H1 (cell line): ENCODE results near the gene SNX25. TPM values are rescaled to one million over a fixed set of nuclear protein-coding genes. Genes with fewer than 3 reads are reported as not detected.

Experiments
- CTCF ChIA-PET: fragments of 300-600 bp; sonication (Branson Sonifier 250); formaldehyde crosslinking; loops from one replicate; lab custom pipeline; 2021; ENCODE audit not compliant: partially characterized antibody; lab: Charles Lee
- POLR2A ChIA-PET: fragments of 300-600 bp; sonication (Branson Sonifier 250); formaldehyde crosslinking; loops from one replicate; lab custom pipeline; 2021; ENCODE audit warnings: inconsistent platforms; ENCODE audit not compliant: partially characterized antibody; lab: Charles Lee
- DNase-seq, 2 experiments: peaks; one replicate each; pipeline versions ENCODE4 v3.0.0 to v3.0.0-alpha.2; 2010 to 2022; ENCODE audit warnings: low spot score in 2 of 2, low read depth in 1 of 2, mixed read lengths in 1 of 2
- FAIRE-seq: peaks from 2 replicates; lab custom pipeline; 2011; peaks lifted over from hg19 to GRCh38; lab: Jason Lieb, UNC
- H2AFZ ChIP-seq: 2 replicates; pipeline ENCODE4 v1.8.1; 2012; ENCODE audit warnings: low read length, inconsistent platforms
- H2AK5ac ChIP-seq: 2 replicates; pipeline ENCODE4 v1.6.1; 2013; ENCODE audit warnings: low read depth, low read length
- H2BK120ac ChIP-seq: replicated peaks from 2 replicates; pipeline ENCODE3; 2013; ENCODE audit warnings: low read depth, low read length, inconsistent platforms
- H2BK12ac ChIP-seq: 2 replicates; pipeline ENCODE4 v1.6.1; 2013; ENCODE audit warnings: low read depth, low read length
- H2BK15ac ChIP-seq: 2 replicates; pipeline ENCODE4 v1.6.1; 2013; ENCODE audit warnings: low read length
- H2BK20ac ChIP-seq: 2 replicates; pipeline ENCODE4 v1.6.1; 2013; ENCODE audit warnings: low read length
- H2BK5ac ChIP-seq: 2 replicates; pipeline ENCODE4 v1.6.1; 2013; ENCODE audit warnings: low read depth, low read length
- H3K14ac ChIP-seq: 2 replicates; pipeline ENCODE4 v1.6.1; 2013; ENCODE audit warnings: inconsistent platforms; ENCODE audit not compliant: insufficient read length
- H3K18ac ChIP-seq: 2 replicates; pipeline ENCODE4 v1.6.1; 2013; ENCODE audit warnings: low read length; ENCODE audit errors: extremely low read depth
- H3K23ac ChIP-seq: 2 replicates; pipeline ENCODE4 v1.6.1; 2013; ENCODE audit warnings: inconsistent platforms; ENCODE audit not compliant: insufficient read length
- H3K23me2 ChIP-seq: 2 replicates; pipeline ENCODE4 v1.6.1; 2013; ENCODE audit warnings: low read depth, low read length
- H3K27ac ChIP-seq: 2 replicates; pipeline ENCODE4 v1.6.1; 2011; ENCODE audit warnings: low read depth, low read length, inconsistent platforms
- H3K27me3 ChIP-seq, 4 experiments: replicated peaks in 1 of 4; 1 replicate in 1 of 4; 2 replicates in 3 of 4; pipeline versions ENCODE4 v1.6.1 to v1.8.1; 2011 to 2013; ENCODE audit warnings: low read length in 3 of 4, mild to moderate bottlenecking in 3 of 4, inconsistent platforms in 2 of 4, mixed read lengths in 2 of 4, moderate library complexity in 1 of 4; ENCODE audit not compliant: control insufficient read depth in 3 of 4, insufficient read depth in 3 of 4; ENCODE audit errors: extremely low read depth in 1 of 4
- H3K36me3 ChIP-seq, 4 experiments: 2 replicates each; pipeline versions ENCODE4 v1.6.1 to v1.8.1; 2011 to 2013; ENCODE audit warnings: mild to moderate bottlenecking in 4 of 4, low read length in 3 of 4, moderate library complexity in 2 of 4, control low read depth in 1 of 4, inconsistent platforms in 1 of 4; ENCODE audit not compliant: insufficient read depth in 4 of 4, control insufficient read depth in 2 of 4
- H3K4ac ChIP-seq: replicated peaks from 2 replicates; pipeline ENCODE3; 2013; ENCODE audit warnings: low read length, low read depth, mixed read lengths, inconsistent platforms; ENCODE audit not compliant: insufficient read length
- H3K4me1 ChIP-seq, 4 experiments: replicated peaks in 1 of 4; 1 replicate in 1 of 4; 2 replicates in 3 of 4; pipeline versions ENCODE4 v1.6.1 to v1.8.1; 2011 to 2013; ENCODE audit warnings: low read length in 3 of 4, inconsistent platforms in 2 of 4, mixed read lengths in 1 of 4; ENCODE audit not compliant: insufficient read depth in 4 of 4, control insufficient read depth in 3 of 4
- H3K4me2 ChIP-seq, 2 experiments: 2 replicates each; pipeline versions ENCODE4 v1.6.1 to v1.8.1; 2011 to 2013; ENCODE audit warnings: low read depth in 2 of 2, low read length in 2 of 2, control low read depth in 1 of 2, inconsistent platforms in 1 of 2, mild to moderate bottlenecking in 1 of 2; ENCODE audit not compliant: insufficient read depth in 1 of 2
- H3K4me3 ChIP-seq, 4 experiments: fragments of 200-600, 300-600 bp in 1 of 4; sonication (generic), shearing (Covaris generic), sonication (Bioruptor Twin) in 1 of 4; 2 replicates each; pipeline versions ENCODE4 v1.5.1 to v1.8.1; 2011 to 2016; ENCODE audit warnings: low read length in 4 of 4, low read depth in 3 of 4, control low read depth in 2 of 4, inconsistent platforms in 2 of 4, mild to moderate bottlenecking in 2 of 4, mixed read lengths in 1 of 4, moderate library complexity in 1 of 4; ENCODE audit not compliant: insufficient read depth in 2 of 4; ENCODE audit errors: extremely low read depth in 1 of 4
- H3K56ac ChIP-seq: replicated peaks from 2 replicates; pipeline ENCODE3; 2013; ENCODE audit warnings: low read depth, mild to moderate bottlenecking, mixed read lengths, low read length, inconsistent platforms; ENCODE audit not compliant: insufficient read length
- H3K79me1 ChIP-seq: 2 replicates; pipeline ENCODE4 v1.6.1; 2013; ENCODE audit warnings: low read depth, low read length, control low read depth
- H3K79me2 ChIP-seq, 2 experiments: 2 replicates each; pipeline versions ENCODE4 v1.6.1 to v1.8.1; 2012 to 2013; ENCODE audit warnings: low read length in 2 of 2, mild to moderate bottlenecking in 2 of 2, inconsistent platforms in 1 of 2; ENCODE audit not compliant: insufficient read depth in 2 of 2, control insufficient read depth in 1 of 2
- H3K9ac ChIP-seq, 4 experiments: replicated peaks in 1 of 4; 1 replicate in 1 of 4; 2 replicates in 3 of 4; pipeline versions ENCODE4 v1.6.1 to v1.8.1; 2011 to 2013; ENCODE audit warnings: low read depth in 3 of 4, low read length in 3 of 4, control low read depth in 2 of 4, mild to moderate bottlenecking in 2 of 4, moderate library complexity in 2 of 4, inconsistent platforms in 1 of 4; ENCODE audit errors: extremely low read depth in 1 of 4
- H3K9me3 ChIP-seq, 2 experiments: 2 replicates each; pipeline versions ENCODE4 v1.6.1 to v1.8.1; 2012 to 2013; ENCODE audit warnings: mild to moderate bottlenecking in 2 of 2, moderate library complexity in 2 of 2, control low read depth in 1 of 2, inconsistent platforms in 1 of 2, low read depth in 1 of 2, low read length in 1 of 2, mixed read lengths in 1 of 2; ENCODE audit not compliant: insufficient read depth in 2 of 2
- H4K20me1 ChIP-seq, 2 experiments: replicated peaks in 1 of 2; 2 replicates each; pipeline versions ENCODE3 to v1.8.1; 2011 to 2013; ENCODE audit warnings: inconsistent platforms in 2 of 2, low read length in 2 of 2, mild to moderate bottlenecking in 1 of 2; ENCODE audit not compliant: insufficient read depth in 2 of 2, control insufficient read depth in 1 of 2
- H4K5ac ChIP-seq: 2 replicates; pipeline ENCODE4 v1.6.1; 2013; ENCODE audit warnings: low read length, low read depth, mixed read lengths, inconsistent platforms; ENCODE audit not compliant: insufficient read length
- H4K8ac ChIP-seq: 2 replicates; pipeline ENCODE4 v1.8.0; 2013; ENCODE audit warnings: mild to moderate bottlenecking, moderate library complexity, low read length, inconsistent platforms; ENCODE audit not compliant: insufficient read depth; ENCODE audit errors: extremely low read depth
- H4K91ac ChIP-seq: replicated peaks from 2 replicates; pipeline ENCODE3; 2013; ENCODE audit warnings: low read length, mixed read lengths, inconsistent platforms; ENCODE audit not compliant: insufficient read length
- BRCA1 ChIP-seq: IDR thresholded peaks from 2 replicates; pipeline ENCODE4 v1.6.1; 2012; ENCODE audit warnings: low read depth, low read length, improper control_type of control experiment
- CREB1 ChIP-seq: IDR thresholded peaks from 2 replicates; pipeline ENCODE4 v1.6.1; 2012; ENCODE audit warnings: inconsistent platforms
- EP300 ChIP-seq, 2 experiments: IDR thresholded peaks; 1 replicate in 1 of 2; 2 replicates in 1 of 2; pipeline ENCODE4 v1.6.1; 2011 to 2012; ENCODE audit warnings: low read depth in 2 of 2, low read length in 2 of 2, mild to moderate bottlenecking in 2 of 2, borderline replicate concordance in 1 of 2, inconsistent platforms in 1 of 2, moderate library complexity in 1 of 2
- MAFK ChIP-seq: IDR thresholded peaks from 2 replicates; pipeline ENCODE4 v1.6.1; 2012; ENCODE audit warnings: low read depth, mild to moderate bottlenecking, improper control_type of control experiment, low read length
- NRF1 ChIP-seq: IDR thresholded peaks from 2 replicates; pipeline ENCODE4 v1.6.1; 2011; ENCODE audit warnings: mild to moderate bottlenecking, low read depth, low read length, improper control_type of control experiment
- SP4 ChIP-seq: IDR thresholded peaks from 2 replicates; pipeline ENCODE4 v1.6.1; 2012; ENCODE audit warnings: low read length, inconsistent platforms
- WGBS, 2 experiments: shearing (Covaris generic) in 1 of 2; methylation state at CpG; one replicate each; pipeline versions ENCODE4 v1.1.6 to v1.1.7; 2013 to 2015; ENCODE audit warnings: low lambda C conversion rate in 2 of 2, mixed read lengths in 2 of 2, inconsistent platforms in 1 of 2, low coverage in 1 of 2, missing lambda C conversion rate in 1 of 2; ENCODE audit not compliant: insufficient replicate concordance in 2 of 2, insufficient coverage in 1 of 2, insufficient read length in 1 of 2; ENCODE audit errors: extremely low coverage in 1 of 2, missing lambda C conversion rate in 1 of 2; 5-methylcytosine and 5-hydroxymethylcytosine counted together
- polyA plus RNA-seq, 7 experiments: library from polyadenylated mRNA; depleted of rRNA in 3 of 7; stranded (reverse) in 5 of 7; unstranded in 2 of 7; fragments of >200 nt in 5 of 7; fragments of 200-250 nt in 2 of 7; gene quantifications; 1 replicate in 5 of 7; 2 replicates in 1 of 7; 4 replicates in 1 of 7; pipeline versions ENCODE4 v1.2.1 to v1.2.3, GENCODE V29; 2011 to 2013; ENCODE audit warnings: missing spikeins in 2 of 7, mixed read lengths in 2 of 7
- total RNA-seq: library from RNA; stranded (reverse); fragmentation: NEBNext Ultra II Directional; extraction: Animal tissue kit (Norgen Biotek cat#: 25700); gene quantifications from 2 replicates; pipeline ENCODE4 v1.2.1, GENCODE V29; 2021

Gene SNX25
- total and polyA plus RNA-seq, 2 of the 8 experiments (the other 6 are each of a cell fraction or from before 2014, with no cell fraction given): 5.4 to 19.9 TPM

- Histone ChIP-seq H3K9ac (no peak overlapping the region), H2BK12ac (no peak overlapping the region), H3K27me3 (no peaks in the 10 kb centered on the region), H2BK15ac (no peak overlapping the region), H4K8ac (no peak overlapping the region), H3K4me2 (no peak overlapping the region), H4K91ac (no peak overlapping the region), H3K36me3 (peaks cover 2 to 11% (median 7%) of the 10 kb centered on the region in 4 experiments; a peak in 4 of 8 replicates), H3K4ac (no peak overlapping the region), H3K27ac (no peak overlapping the region), H3K14ac (no peak overlapping the region), H2BK120ac (no peak overlapping the region), H3K9me3 (no peaks in the 10 kb centered on the region), H3K23me2 (no peaks in the 10 kb centered on the region), H2AFZ (no peak overlapping the region), H3K23ac (no peak overlapping the region), H3K56ac (no peak overlapping the region), H3K4me1 (no peaks in the 10 kb centered on the region), H3K79me1 (no peaks in the 10 kb centered on the region), H4K5ac (no peak overlapping the region), H3K4me3 (no peak overlapping the region), H2AK5ac (no peak overlapping the region), H4K20me1 (no peaks in the 10 kb centered on the region), H2BK20ac (no peak overlapping the region), H2BK5ac (no peak overlapping the region), H3K79me2 (no peaks in the 10 kb centered on the region), H3K18ac (no peak overlapping the region)
- 93% methylated on average over 6 of the region's 6 CpGs; no CpG with 5 or more reads in 1 of the 2 experiments for WGBS, 2 experiments
- POLR2A ChIA-PET: no interaction called here
- CTCF ChIA-PET: no interaction called here
- FAIRE-seq (no peak), DNase-seq (no peak)
- TF ChIP-seq CREB1: no peak
- no peak for TF ChIP-seq NRF1
- no peak for TF ChIP-seq MAFK
- no peak for TF ChIP-seq BRCA1
- no peak for TF ChIP-seq EP300 (IDR thresholded peaks at IDR 0.05; ENCODE audit: borderline replicate concordance in 1 of 2, low read depth in 2 of 2, low read length in 2 of 2)
- TF ChIP-seq SP4: no peak
Measured at GRCh38 chr4:185341841-185342240, 132.4 kb downstream of the SNX25 start.
